AG04450 (cell line): ENCODE measurements around the gene KLHL9. TPM values are rescaled to one million over a fixed set of nuclear protein-coding genes. Genes with fewer than 3 reads are reported as not detected.

ENCODE experiments used
- CTCF ChIA-PET: fragments of 300-600, 350-600 bp; formaldehyde crosslinking; extraction: SDS; loops from one replicate; lab custom pipeline; 2022; ENCODE audit warnings: antibody characterized with exemption, inconsistent platforms; lab: Charles Lee
- POLR2A ChIA-PET: fragments of 350-600 bp; formaldehyde crosslinking; extraction: SDS; loops from one replicate; lab custom pipeline; 2021; ENCODE audit warnings: antibody characterized with exemption, inconsistent platforms; lab: Yijun Ruan, JAX
- DNase-seq: peaks from one replicate; pipeline ENCODE4 v3.0.0-alpha.2; 2011; ENCODE audit warnings: low read depth, low spot score
- H3K27ac ChIP-seq: one replicate; pipeline ENCODE4 v1.5.1; 2012; ENCODE audit warnings: low read depth, low read length, control low read depth
- H3K27me3 ChIP-seq: one replicate; pipeline ENCODE4 v1.6.0; 2012; ENCODE audit warnings: low read length; ENCODE audit not compliant: control insufficient read depth, insufficient read depth
- H3K4me3 ChIP-seq: 2 replicates; pipeline ENCODE4 v1.5.1; 2011; ENCODE audit warnings: mild to moderate bottlenecking, low read depth, low read length, control low read depth
- H3K9me3 ChIP-seq: 2 replicates; pipeline ENCODE4 v1.5.1; 2012; ENCODE audit warnings: low read length; ENCODE audit not compliant: control insufficient read depth, insufficient read depth
- CTCF ChIP-seq: IDR thresholded peaks from 2 replicates; pipeline ENCODE4 v1.5.1; 2011; ENCODE audit warnings: low read depth, low read length, control low read depth, inconsistent platforms
- polyA plus RNA-seq: library from polyadenylated mRNA; depleted of rRNA; stranded (reverse); fragments of >200 nt; gene quantifications from 2 replicates; pipeline ENCODE4 v1.2.3, GENCODE V29; 2011

The KLHL9 gene
- polyA plus RNA-seq, 1 experiment, result 42.2 TPM

DNA sequence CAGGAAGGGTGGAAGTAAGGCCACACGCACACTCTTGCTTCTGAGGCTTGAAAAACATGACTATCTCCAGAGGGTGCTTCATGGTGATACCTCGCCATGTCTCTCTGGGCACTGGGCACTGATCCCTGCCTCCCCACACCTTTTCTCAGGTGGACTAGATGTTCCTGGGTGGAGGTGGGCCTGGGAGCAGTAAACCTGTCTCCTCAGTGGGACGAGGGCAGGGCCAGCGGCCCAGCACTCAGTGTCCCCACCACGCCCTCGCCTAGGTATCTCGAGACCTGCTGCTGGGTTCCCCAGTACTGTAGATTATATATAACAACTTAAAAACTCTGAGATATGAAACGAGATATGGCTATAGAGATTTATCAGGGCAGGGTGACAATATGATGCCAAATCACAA is 27.1 kb upstream of the KLHL9 start:
- ChIA-PET CTCF (no interaction called here), POLR2A (no interaction called here)
- no peak for TF ChIP-seq CTCF
- peaks cover 3% of the 10 kb centered on the region for H3K27me3 ChIP-seq
- no peak for DNase-seq
- no peaks in the 10 kb centered on the region for H3K9me3 ChIP-seq
- no peak overlapping the region for H3K4me3 ChIP-seq
- H3K27ac ChIP-seq, result no peak overlapping the region

DNA sequence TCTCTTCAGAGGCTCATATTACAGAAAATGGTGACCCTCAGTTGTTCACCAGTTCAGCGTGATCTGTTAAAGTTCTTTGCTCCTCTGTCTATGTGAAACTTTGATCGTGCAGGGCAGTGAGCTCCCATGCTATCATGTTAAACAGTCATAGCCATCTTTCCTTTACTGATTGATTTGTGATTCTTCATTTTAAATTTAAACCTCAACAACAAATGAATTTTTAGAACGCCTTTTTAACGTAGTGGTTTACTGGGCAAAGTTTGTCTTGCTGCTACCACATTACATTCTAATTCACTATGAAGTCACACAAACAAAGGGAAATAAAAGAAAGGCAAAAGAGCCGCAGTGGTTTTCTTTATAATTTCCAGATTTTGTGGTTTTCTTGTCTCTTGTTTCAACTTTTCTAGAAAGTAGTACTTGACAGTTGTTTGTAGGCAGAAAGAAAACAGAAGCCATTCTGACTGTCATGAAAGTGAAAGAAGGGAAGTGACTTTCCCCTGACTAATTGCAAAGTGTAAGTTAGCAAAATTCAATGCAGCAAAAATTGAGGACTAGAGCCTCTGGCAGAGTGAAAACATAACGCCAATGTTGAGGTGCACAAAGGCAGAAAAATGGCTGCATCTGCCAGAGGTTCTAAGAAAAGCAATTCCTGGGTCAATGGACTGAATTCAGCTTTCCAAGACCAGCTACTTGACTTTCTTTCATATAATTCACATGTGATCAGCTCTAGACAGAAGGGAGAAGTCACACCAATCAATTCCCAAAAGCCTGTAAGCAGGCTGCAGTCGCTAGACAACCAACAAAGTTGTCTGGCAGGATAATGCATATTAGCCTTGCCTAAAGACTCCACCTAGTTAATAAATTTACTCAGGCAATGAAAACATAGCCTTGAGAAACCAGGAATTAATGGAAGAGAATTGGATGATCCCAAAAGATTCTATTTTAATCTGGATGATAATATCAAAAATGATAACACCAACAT is 22.6 kb upstream of the KLHL9 start:
- CTCF ChIA-PET, result no interaction called here
- Histone ChIP-seq H3K9me3 (no peaks in the 10 kb centered on the region), H3K27ac (no peak overlapping the region), H3K4me3 (no peak overlapping the region), H3K27me3 (peaks cover 3% of the 10 kb centered on the region)
- TF ChIP-seq CTCF, result no peak
- POLR2A ChIA-PET, result no interaction called here
- DNase-seq, result no peak

GRCh38 chr9:21350787-21351186 is 15.6 kb upstream of the KLHL9 start, which contains the start of gene IFNA6:
IFNA6 (minus strand) TSS chr9:21350887; CDS start chr9:21350887, 0 bp downstream.
- CTCF ChIA-PET, result no interaction called here

DNA sequence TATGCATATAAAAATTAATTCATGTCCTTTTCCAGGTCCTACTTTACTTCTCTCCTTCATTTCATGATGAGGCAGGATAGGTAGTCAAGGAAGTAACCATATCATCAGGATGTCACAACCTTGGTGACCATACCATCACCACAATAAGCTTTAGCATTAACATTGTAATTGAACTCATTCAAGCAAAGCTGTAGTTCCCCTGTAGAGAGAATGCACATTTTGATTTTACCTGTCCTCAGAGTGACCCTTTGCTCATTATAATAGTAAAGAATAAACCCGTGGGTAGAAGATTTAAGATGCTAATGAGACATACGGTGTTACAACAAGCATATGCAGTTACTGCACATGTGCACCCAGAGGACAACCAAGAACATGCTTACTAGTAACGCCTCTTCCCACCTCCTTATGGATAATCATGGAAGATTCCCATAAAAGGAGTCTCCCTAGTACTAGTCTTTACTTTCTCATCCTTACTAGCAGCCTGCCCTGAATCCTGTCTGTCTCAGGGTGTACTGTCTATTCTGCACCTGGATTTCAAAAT is 13.3 kb upstream of the KLHL9 start:
- ChIA-PET POLR2A (no interaction called here), CTCF (interaction anchor here (1.5 to 2.4 kb wide), 3 partner anchors 19 to 86 kb away, joined by 3 to 7 read pairs (median 4); no protein-coding TSS in a partner anchor)
- Histone ChIP-seq H3K27me3 (no peaks in the 10 kb centered on the region), H3K9me3 (no peaks in the 10 kb centered on the region), H3K27ac (no peak overlapping the region), H3K4me3 (no peak overlapping the region)
- TF ChIP-seq CTCF, result no peak
- no peak for DNase-seq

More at GRCh38 chr9:21350787-21351186, 15.6 kb upstream of the KLHL9 start, which contains the start of gene IFNA6:
- Histone ChIP-seq H3K9me3 (no peaks in the 10 kb centered on the region), H3K27ac (no peak within 1 kb of the TSS), H3K27me3 (no peaks in the 10 kb centered on the region), H3K4me3 (no peak within 1 kb of the TSS)
- no peak for TF ChIP-seq CTCF
- DNase-seq, result no peak
- POLR2A ChIA-PET, result no interaction called here

- Histone ChIP-seq H3K9me3 (no peaks in the 10 kb centered on the region), H3K27me3 (no peaks in the 10 kb centered on the region), H3K4me3 (no peak overlapping the region), H3K27ac (no peak overlapping the region)
- DNase-seq, result no peak
- TF ChIP-seq CTCF, result no peak
- ChIA-PET POLR2A (no interaction called here), CTCF (interaction anchor here (0.9 to 1.9 kb wide), 3 partner anchors 12 to 94 kb away, joined by 3 to 6 read pairs (median 5); no protein-coding TSS in a partner anchor)
Measured at GRCh38 chr9:21340735-21341134, 5.5 kb upstream of the KLHL9 start.
